ENCODE data around the gene ATOH8.

Gene ATOH8

DNA sequence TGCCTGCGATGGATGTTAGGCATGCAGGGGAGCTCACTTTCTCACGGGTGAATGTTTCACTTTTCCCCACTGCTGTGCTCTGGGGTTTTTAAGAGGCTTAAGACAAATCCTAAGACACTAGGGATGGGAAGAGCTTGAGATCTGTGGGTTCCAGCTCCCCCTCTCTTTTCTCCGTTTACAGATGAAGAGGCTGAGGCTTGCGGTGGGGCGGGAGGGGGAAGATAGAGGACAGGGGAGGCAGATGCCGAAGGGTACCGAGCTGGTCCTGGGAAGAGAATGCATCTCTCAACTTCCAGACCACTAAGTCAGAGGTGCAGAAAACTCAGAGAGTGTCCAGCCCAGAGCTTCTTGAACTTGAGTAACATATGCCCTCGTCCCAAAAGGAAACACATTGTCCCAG lies 8.2 kb upstream of the ATOH8 start:
- Histone ChIP-seq H3K36me3 (ENCODE audit: control insufficient read depth, low read length) (no peaks in the 10 kb centered on the region), H3K9me3 (ENCODE audit: control insufficient read depth, insufficient read depth, low read length) (no peaks in the 10 kb centered on the region), H3K9me2 (replicated peaks; ENCODE audit: control insufficient read depth, low read length) (no peaks in the 10 kb centered on the region), H3K4me1 (ENCODE audit: control insufficient read depth, low read length) (peaks cover 18% of the 10 kb centered on the region), H3F3A (ENCODE audit: control insufficient read depth, insufficient read depth) (peaks cover 5% of the 10 kb centered on the region), H3K79me2 (ENCODE audit: control insufficient read depth, low read length) (no peaks in the 10 kb centered on the region), H3K27me3 (ENCODE audit: control insufficient read depth, low read length) (peaks cover 21% of the 10 kb centered on the region), H4K20me1 (ENCODE audit: control insufficient read depth, insufficient read depth, low read depth, low read length) (no peaks in the 10 kb centered on the region), H3K4me3 (ENCODE audit: low read length) (no peak overlapping the region), H3K4me2 (ENCODE audit: low read length) (no peak overlapping the region), H3K27ac (ENCODE audit: low read depth, low read length) (no peak overlapping the region)
- TF ChIP-seq EZH2phosphoT487 (IDR thresholded peaks at IDR 0.05; ENCODE audit: borderline replicate concordance, low read length) = no peak
- TF ChIP-seq, protein P1, sequence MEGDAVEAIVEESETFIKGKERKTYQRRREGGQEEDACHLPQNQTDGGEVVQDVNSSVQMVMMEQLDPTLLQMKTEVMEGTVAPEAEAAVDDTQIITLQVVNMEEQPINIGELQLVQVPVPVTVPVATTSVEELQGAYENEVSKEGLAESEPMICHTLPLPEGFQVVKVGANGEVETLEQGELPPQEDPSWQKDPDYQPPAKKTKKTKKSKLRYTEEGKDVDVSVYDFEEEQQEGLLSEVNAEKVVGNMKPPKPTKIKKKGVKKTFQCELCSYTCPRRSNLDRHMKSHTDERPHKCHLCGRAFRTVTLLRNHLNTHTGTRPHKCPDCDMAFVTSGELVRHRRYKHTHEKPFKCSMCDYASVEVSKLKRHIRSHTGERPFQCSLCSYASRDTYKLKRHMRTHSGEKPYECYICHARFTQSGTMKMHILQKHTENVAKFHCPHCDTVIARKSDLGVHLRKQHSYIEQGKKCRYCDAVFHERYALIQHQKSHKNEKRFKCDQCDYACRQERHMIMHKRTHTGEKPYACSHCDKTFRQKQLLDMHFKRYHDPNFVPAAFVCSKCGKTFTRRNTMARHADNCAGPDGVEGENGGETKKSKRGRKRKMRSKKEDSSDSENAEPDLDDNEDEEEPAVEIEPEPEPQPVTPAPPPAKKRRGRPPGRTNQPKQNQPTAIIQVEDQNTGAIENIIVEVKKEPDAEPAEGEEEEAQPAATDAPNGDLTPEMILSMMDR (IDR thresholded peaks at IDR 0.05; ENCODE audit: low read depth, low read length, poor library complexity, severe bottlenecking) = no peak

DNA sequence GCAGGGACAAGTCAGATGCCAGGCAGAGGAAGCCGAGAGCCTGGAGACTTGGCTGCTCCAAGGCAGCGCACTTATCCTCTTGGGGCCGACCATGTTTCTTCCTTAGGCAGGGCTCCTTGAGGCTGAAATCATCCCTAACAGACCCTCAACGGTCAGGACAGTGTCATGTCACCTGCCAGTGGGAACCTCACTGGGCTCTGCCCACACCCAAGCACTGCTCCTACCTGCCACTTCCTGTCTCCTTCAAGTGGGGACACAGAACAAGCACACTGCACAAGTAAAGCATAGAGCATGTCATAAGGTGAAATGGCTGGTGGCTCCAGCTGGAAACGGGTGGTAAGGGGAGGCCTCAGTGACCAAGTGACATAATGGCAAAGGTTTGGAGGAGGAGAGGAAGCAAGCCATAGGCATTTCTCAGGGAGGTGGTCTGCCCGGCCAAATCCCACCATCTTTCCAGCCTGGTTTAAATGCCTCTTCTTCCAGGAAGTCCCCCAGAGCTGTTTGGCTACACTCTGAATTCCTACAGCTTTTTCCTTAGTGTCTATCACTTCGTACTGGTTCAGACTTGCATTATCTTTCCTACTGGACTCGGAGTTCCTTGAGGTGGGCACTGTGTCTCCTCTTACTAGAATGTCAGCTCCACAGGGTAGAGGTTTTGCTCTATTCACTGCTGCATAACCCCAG lies 7.3 kb upstream of the ATOH8 start:
- no peaks in the 10 kb centered on the region for H3K79me2 ChIP-seq (ENCODE audit: control insufficient read depth, low read length)
- H3K4me2 ChIP-seq (ENCODE audit: low read length) = no peak overlapping the region
- no peaks in the 10 kb centered on the region for H4K20me1 ChIP-seq (ENCODE audit: control insufficient read depth, insufficient read depth, low read depth, low read length)
- H3K9me2 ChIP-seq (replicated peaks; ENCODE audit: control insufficient read depth, low read length) = no peaks in the 10 kb centered on the region
- no peak overlapping the region for H3K4me3 ChIP-seq (ENCODE audit: low read length)
- H3K9me3 ChIP-seq (ENCODE audit: control insufficient read depth, insufficient read depth, low read length) = no peaks in the 10 kb centered on the region
- peaks cover 5% of the 10 kb centered on the region for H3F3A ChIP-seq (ENCODE audit: control insufficient read depth, insufficient read depth)
- H3K36me3 ChIP-seq (ENCODE audit: control insufficient read depth, low read length) = no peaks in the 10 kb centered on the region
- peaks cover 18% of the 10 kb centered on the region for H3K4me1 ChIP-seq (ENCODE audit: control insufficient read depth, low read length)
- H3K27me3 ChIP-seq (ENCODE audit: control insufficient read depth, low read length) = peaks cover 26% of the 10 kb centered on the region
- no peak overlapping the region for H3K27ac ChIP-seq (ENCODE audit: low read depth, low read length)
- no peak for TF ChIP-seq EZH2phosphoT487 (IDR thresholded peaks at IDR 0.05; ENCODE audit: borderline replicate concordance, low read length)
- TF ChIP-seq, protein P1 (IDR thresholded peaks at IDR 0.05; ENCODE audit: low read depth, low read length, poor library complexity, severe bottlenecking) = no peak

DNA sequence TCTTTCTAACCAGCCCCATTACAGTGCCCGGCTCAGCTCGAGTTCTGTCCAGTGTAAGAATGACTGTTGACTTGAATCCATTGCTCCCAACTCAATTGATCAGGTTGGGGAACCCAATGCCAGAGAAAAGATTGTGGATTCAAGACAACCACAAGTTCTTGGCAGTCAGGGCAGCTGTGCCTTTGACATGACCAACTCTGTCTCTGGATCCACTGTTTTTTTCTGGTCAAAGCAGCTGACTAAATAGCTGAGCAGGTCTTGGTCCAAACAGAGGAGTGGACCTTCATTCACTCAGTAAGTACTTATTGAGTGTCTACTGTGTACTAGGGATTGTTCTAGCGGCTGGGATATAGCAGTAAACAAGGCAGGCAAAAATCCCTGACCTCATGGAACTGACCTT lies 6.3 kb upstream of the ATOH8 start:
- H3K4me3 ChIP-seq (ENCODE audit: low read length) = no peak overlapping the region
- H3K4me2 ChIP-seq (ENCODE audit: low read length) = no peak overlapping the region
- H3K9me3 ChIP-seq (ENCODE audit: control insufficient read depth, insufficient read depth, low read length) = no peaks in the 10 kb centered on the region
- H3K27me3 ChIP-seq (ENCODE audit: control insufficient read depth, low read length) = peaks cover 36% of the 10 kb centered on the region
- H4K20me1 ChIP-seq (ENCODE audit: control insufficient read depth, insufficient read depth, low read depth, low read length) = no peaks in the 10 kb centered on the region
- peaks cover 18% of the 10 kb centered on the region for H3K4me1 ChIP-seq (ENCODE audit: control insufficient read depth, low read length)
- no peaks in the 10 kb centered on the region for H3K36me3 ChIP-seq (ENCODE audit: control insufficient read depth, low read length)
- H3K9me2 ChIP-seq (replicated peaks; ENCODE audit: control insufficient read depth, low read length) = no peaks in the 10 kb centered on the region
- no peak overlapping the region for H3K27ac ChIP-seq (ENCODE audit: low read depth, low read length)
- TF ChIP-seq EZH2phosphoT487 (IDR thresholded peaks at IDR 0.05; ENCODE audit: borderline replicate concordance, low read length) = no peak
- TF ChIP-seq, protein P1 (IDR thresholded peaks at IDR 0.05; ENCODE audit: low read depth, low read length, poor library complexity, severe bottlenecking) = no peak
- H3F3A ChIP-seq (ENCODE audit: control insufficient read depth, insufficient read depth) = peaks cover 5% of the 10 kb centered on the region
- no peaks in the 10 kb centered on the region for H3K79me2 ChIP-seq (ENCODE audit: control insufficient read depth, low read length)

Measured in DOHH2 (cell line).